Endodermal cell (in vitro differentiated cells): ENCODE measurements around the gene ADARB1. TPM values are rescaled to one million over a fixed set of nuclear protein-coding genes. Genes with fewer than 3 reads are reported as not detected.

ENCODE experiments used
- DNase-seq: peaks from one replicate; pipeline ENCODE4 v3.0.0-alpha.2; 2017
- H3K27ac ChIP-seq: 2 replicates; pipeline ENCODE4 v1.5.1; 2013; ENCODE audit warnings: mild to moderate bottlenecking, low read depth, low read length, moderate library complexity
- H3K27me3 ChIP-seq: 2 replicates; pipeline ENCODE4 v1.6.1; 2013; ENCODE audit warnings: mild to moderate bottlenecking, low read length, moderate library complexity; ENCODE audit not compliant: insufficient read depth, control insufficient read depth, poor library complexity, severe bottlenecking
- H3K36me3 ChIP-seq: 2 replicates; pipeline ENCODE4 v1.7.0; 2013; ENCODE audit warnings: mild to moderate bottlenecking, low read length, moderate library complexity; ENCODE audit not compliant: control insufficient read depth, insufficient read depth
- H3K4me1 ChIP-seq: one replicate; pipeline ENCODE4 v1.7.0; 2013; ENCODE audit warnings: low read length; ENCODE audit not compliant: control insufficient read depth, insufficient read depth
- H3K4me3 ChIP-seq: 2 replicates; pipeline ENCODE4 v1.5.1; 2013; ENCODE audit warnings: mild to moderate bottlenecking, low read length, moderate library complexity
- H3K9ac ChIP-seq: 2 replicates; pipeline ENCODE4 v1.6.1; 2013; ENCODE audit warnings: mild to moderate bottlenecking, low read length, moderate library complexity; ENCODE audit not compliant: poor library complexity, severe bottlenecking; ENCODE audit errors: extremely low read depth
- H3K9me3 ChIP-seq: 2 replicates; pipeline ENCODE4 v1.6.1; 2013; ENCODE audit warnings: mild to moderate bottlenecking, low read length, moderate library complexity; ENCODE audit not compliant: control insufficient read depth
- H3K27ac Mint-ChIP-seq: 2 replicates; pipeline ENCODE4 v1.8.0; 2020; ENCODE audit warnings: mixed read lengths
- H3K27me3 Mint-ChIP-seq: 2 replicates; pipeline ENCODE4 v1.8.0; 2021; ENCODE audit warnings: mild to moderate bottlenecking, mixed read lengths; ENCODE audit not compliant: insufficient read depth
- H3K36me3 Mint-ChIP-seq: 2 replicates; pipeline ENCODE4 v1.8.0; 2020; ENCODE audit warnings: low read depth, mixed read lengths
- H3K4me1 Mint-ChIP-seq: 2 replicates; pipeline ENCODE4 v1.8.0; 2020; ENCODE audit warnings: mixed read lengths
- H3K4me3 Mint-ChIP-seq: 2 replicates; pipeline ENCODE4 v1.8.0; 2020; ENCODE audit warnings: mild to moderate bottlenecking, moderate library complexity, mixed read lengths
- H3K9me3 Mint-ChIP-seq: 2 replicates; pipeline ENCODE4 v1.8.0; 2020; ENCODE audit warnings: mild to moderate bottlenecking, mixed read lengths
- CTCF ChIP-seq: fragments of 200-600 bp; sonication (generic); conservative IDR thresholded peaks from 2 replicates; pipeline ENCODE4 v1.5.0; 2021; ENCODE audit warnings: antibody characterized with exemption, mild to moderate bottlenecking
- WGBS, 2 experiments: methylation state at CpG; one replicate each; pipeline versions ENCODE4 v1.1.5 to v1.1.7; 2013; ENCODE audit warnings: missing lambda C conversion rate in 2 of 2, mixed read lengths in 1 of 2; ENCODE audit not compliant: insufficient coverage in 1 of 2, insufficient read length in 1 of 2; 5-methylcytosine and 5-hydroxymethylcytosine counted together
- total RNA-seq, 2 donors: library from RNA; stranded (reverse); fragmentation: NEBNext Ultra II Directional in 1 of 2; extraction: Animal tissue kit (Norgen Biotek cat#: 25700) in 1 of 2; gene quantifications; 2 replicates in 1 of 2; 3 replicates in 1 of 2; pipeline ENCODE4 v1.2.1, GENCODE V29; 2021

The ADARB1 gene
- total RNA-seq, 2 donors from 2014 or later = 11.5 to 20.1 TPM

- Histone ChIP-seq H3K9ac (no peak overlapping the region), H3K27me3 (no peaks in the 10 kb centered on the region), H3K4me1 (peaks cover 4% of the 10 kb centered on the region), H3K27ac (no peak overlapping the region), H3K9me3 (no peaks in the 10 kb centered on the region), H3K4me3 (no peak overlapping the region), H3K36me3 (no peaks in the 10 kb centered on the region)
- DNase-seq = no peak
- Mint-ChIP-seq H3K36me3 (peaks cover 7% of the 10 kb centered on the region), H3K27ac (no peak overlapping the region), H3K4me3 (no peak overlapping the region), H3K9me3 (no peaks in the 10 kb centered on the region), H3K4me1 (peaks cover 12% of the 10 kb centered on the region), H3K27me3 (no peaks in the 10 kb centered on the region)
- 88 to 90% methylated on average over 4 to 6 of the region's 6 CpGs for WGBS, 2 experiments
- no peak for TF ChIP-seq CTCF
Observed at GRCh38 chr21:45208627-45208951, 134.2 kb downstream of the ADARB1 start.

- Mint-ChIP-seq H3K9me3 (no peaks in the 10 kb centered on the region), H3K36me3 (peaks cover 4% of the 10 kb centered on the region), H3K27me3 (no peaks in the 10 kb centered on the region), H3K4me3 (no peak overlapping the region), H3K27ac (no peak overlapping the region), H3K4me1 (peaks cover 12% of the 10 kb centered on the region)
- no peak overlapping the region for H3K4me3 ChIP-seq
- peaks cover 4% of the 10 kb centered on the region for H3K4me1 ChIP-seq
- TF ChIP-seq CTCF = no peak
- H3K9me3 ChIP-seq = no peaks in the 10 kb centered on the region
- H3K27ac ChIP-seq = no peak overlapping the region
- 94% methylated on average over 3 of the region's 3 CpGs for WGBS, 2 experiments
- no peaks in the 10 kb centered on the region for H3K27me3 ChIP-seq
- no peaks in the 10 kb centered on the region for H3K36me3 ChIP-seq
- no peak for DNase-seq
- H3K9ac ChIP-seq = no peak overlapping the region
Observed at GRCh38 chr21:45209046-45209445, 134.7 kb downstream of the ADARB1 start.

GRCh38 chr21:45209685-45210284, 135.4 kb downstream of the ADARB1 start:
- no peak overlapping the region for H3K4me3 ChIP-seq
- Mint-ChIP-seq H3K4me3 (no peak overlapping the region), H3K36me3 (peaks cover 3% of the 10 kb centered on the region), H3K4me1 (peaks cover 12% of the 10 kb centered on the region), H3K27me3 (no peaks in the 10 kb centered on the region), H3K9me3 (no peaks in the 10 kb centered on the region), H3K27ac (peak overlapping the region; percentile 15)
- no peak for DNase-seq
- no peaks in the 10 kb centered on the region for H3K9me3 ChIP-seq
- 94 to 95% methylated on average over 8 of the region's 8 CpGs for WGBS, 2 experiments
- no peak overlapping the region for H3K27ac ChIP-seq
- no peaks in the 10 kb centered on the region for H3K36me3 ChIP-seq
- no peak overlapping the region for H3K9ac ChIP-seq
- H3K4me1 ChIP-seq = peaks cover 4% of the 10 kb centered on the region
- no peak for TF ChIP-seq CTCF
- no peaks in the 10 kb centered on the region for H3K27me3 ChIP-seq
